Muscle layer of colon (tissue), 2 donors: ENCODE results near the gene RPUSD1.
"Not testable (repeated sequence)": the region's sequence is repeated elsewhere in the genome, so short reads cannot be mapped to it uniquely, and the experiment has no call there.

Experiments used
- H3K27ac ChIP-seq: one replicate; pipeline ENCODE4 v1.7.0; 2013; ENCODE audit warnings: low read depth, mild to moderate bottlenecking, low read length, moderate library complexity
- H3K27me3 ChIP-seq, 2 donors: one replicate each; pipeline ENCODE4 v1.7.0; 2013; ENCODE audit warnings: low read length in 2 of 2, mild to moderate bottlenecking in 2 of 2; ENCODE audit not compliant: insufficient read depth in 2 of 2, control insufficient read depth in 1 of 2
- H3K36me3 ChIP-seq: one replicate; pipeline ENCODE4 v1.7.0; 2013; ENCODE audit warnings: mild to moderate bottlenecking, low read length; ENCODE audit not compliant: insufficient read depth
- H3K4me1 ChIP-seq: one replicate; pipeline ENCODE4 v1.7.0; 2013; ENCODE audit warnings: mild to moderate bottlenecking, low read length; ENCODE audit not compliant: insufficient read depth
- H3K4me3 ChIP-seq, 2 donors: one replicate each; pipeline ENCODE4 v1.7.0; 2013; ENCODE audit warnings: low read length in 2 of 2, low read depth in 1 of 2, mild to moderate bottlenecking in 1 of 2, moderate library complexity in 1 of 2
- H3K9ac ChIP-seq: one replicate; pipeline ENCODE4 v1.7.0; 2013; ENCODE audit warnings: low read length
- H3K9me3 ChIP-seq: one replicate; pipeline ENCODE4 v1.7.0; 2013; ENCODE audit warnings: mild to moderate bottlenecking, low read length
- donor health status: abdominal sarcoma.
- donor health status: Adenocarcinoma of cecum.

Gene RPUSD1

GRCh38 chr16:778447-778846, 9.7 kb downstream of the RPUSD1 start:
- H3K4me3 ChIP-seq: no peak overlapping the region
- no peaks in the 10 kb centered on the region for H3K9me3 ChIP-seq
- H3K27me3 ChIP-seq: peaks cover 0 to 64% of the 10 kb centered on the region in 2 donors
- H3K36me3 ChIP-seq: no peaks in the 10 kb centered on the region
- no peaks in the 10 kb centered on the region for H3K4me1 ChIP-seq
- no peak overlapping the region for H3K9ac ChIP-seq
- no peak overlapping the region for H3K27ac ChIP-seq

- no peak overlapping the region for H3K27ac ChIP-seq
- no peaks in the 10 kb centered on the region for H3K4me1 ChIP-seq
- H3K9ac ChIP-seq: no peak overlapping the region
- peaks cover 0 to 58% of the 10 kb centered on the region in 2 donors for H3K27me3 ChIP-seq
- no peak overlapping the region for H3K4me3 ChIP-seq
- H3K36me3 ChIP-seq: no peaks in the 10 kb centered on the region
- no peaks in the 10 kb centered on the region for H3K9me3 ChIP-seq
Observed at GRCh38 chr16:777826-778225, 10.4 kb downstream of the RPUSD1 start.

- H3K36me3 ChIP-seq: no peaks in the 10 kb centered on the region
- H3K9me3 ChIP-seq: no peaks in the 10 kb centered on the region
- no peak overlapping the region for H3K4me3 ChIP-seq
- no peak overlapping the region for H3K27ac ChIP-seq
- peaks cover 0 to 48% of the 10 kb centered on the region in 2 donors for H3K27me3 ChIP-seq
- no peak overlapping the region for H3K9ac ChIP-seq
- no peaks in the 10 kb centered on the region for H3K4me1 ChIP-seq
Observed at GRCh38 chr16:776824-777223, 11.4 kb downstream of the RPUSD1 start.

- not testable (repeated sequence) for H3K4me3 ChIP-seq, H3K9ac ChIP-seq, H3K4me1 ChIP-seq, H3K36me3 ChIP-seq, H3K27ac ChIP-seq, H3K9me3 ChIP-seq
- peaks cover 0 to 43% of the 10 kb centered on the region in 2 donors for H3K27me3 ChIP-seq
Observed at GRCh38 chr16:776298-776697, 11.9 kb downstream of the RPUSD1 start.

- no peak overlapping the region for H3K9ac ChIP-seq
- no peak overlapping the region for H3K27ac ChIP-seq
Observed at GRCh38 chr16:775236-775796, 12.9 kb downstream of the RPUSD1 start.

GRCh38 chr16:774086-775001, 13.8 kb downstream of the RPUSD1 start:
- no peaks in the 10 kb centered on the region for H3K9me3 ChIP-seq

More at GRCh38 chr16:775236-775796, 12.9 kb downstream of the RPUSD1 start:
- Histone ChIP-seq H3K27me3 (peaks cover 0 to 41% of the 10 kb centered on the region in 2 donors), H3K4me1 (no peaks in the 10 kb centered on the region), H3K36me3 (no peaks in the 10 kb centered on the region), H3K4me3 (no peak overlapping the region), H3K9me3 (no peaks in the 10 kb centered on the region)

GRCh38 chr16:772959-773358, 15.2 kb downstream of the RPUSD1 start:
- no peak overlapping the region for H3K9ac ChIP-seq
- H3K27ac ChIP-seq: no peak overlapping the region
- H3K27me3 ChIP-seq: peaks cover 0 to 31% of the 10 kb centered on the region in 2 donors
- no peaks in the 10 kb centered on the region for H3K4me1 ChIP-seq
- H3K4me3 ChIP-seq: no peak overlapping the region
- no peaks in the 10 kb centered on the region for H3K36me3 ChIP-seq
- H3K9me3 ChIP-seq: no peaks in the 10 kb centered on the region

More at GRCh38 chr16:774086-775001, 13.8 kb downstream of the RPUSD1 start:
- Histone ChIP-seq H3K27ac (no peak overlapping the region), H3K4me1 (no peaks in the 10 kb centered on the region), H3K9ac (no peak overlapping the region), H3K36me3 (no peaks in the 10 kb centered on the region), H3K27me3 (peaks cover 0 to 38% of the 10 kb centered on the region in 2 donors), H3K4me3 (no peak overlapping the region)

GRCh38 chr16:770411-770810, 17.8 kb downstream of the RPUSD1 start:
- no peaks in the 10 kb centered on the region for H3K36me3 ChIP-seq
- H3K27ac ChIP-seq: no peak overlapping the region
- H3K4me3 ChIP-seq: no peak overlapping the region
- no peaks in the 10 kb centered on the region for H3K4me1 ChIP-seq
- peaks cover 0 to 23% of the 10 kb centered on the region in 2 donors for H3K27me3 ChIP-seq
- no peaks in the 10 kb centered on the region for H3K9me3 ChIP-seq
- no peak overlapping the region for H3K9ac ChIP-seq

GRCh38 chr16:769934-770333, 18.2 kb downstream of the RPUSD1 start:
- Histone ChIP-seq H3K4me1 (no peaks in the 10 kb centered on the region), H3K9ac (no peak overlapping the region), H3K4me3 (no peak overlapping the region), H3K36me3 (no peaks in the 10 kb centered on the region), H3K27ac (no peak overlapping the region), H3K9me3 (no peaks in the 10 kb centered on the region), H3K27me3 (peaks cover 0 to 18% of the 10 kb centered on the region in 2 donors)

- no peaks in the 10 kb centered on the region for H3K36me3 ChIP-seq
- no peak overlapping the region for H3K9ac ChIP-seq
- H3K27me3 ChIP-seq: peaks cover 0 to 12% of the 10 kb centered on the region in 2 donors
- H3K9me3 ChIP-seq: no peaks in the 10 kb centered on the region
- H3K27ac ChIP-seq: no peak overlapping the region
- H3K4me3 ChIP-seq: no peak overlapping the region
- H3K4me1 ChIP-seq: no peaks in the 10 kb centered on the region
Observed at GRCh38 chr16:769184-769784, 18.9 kb downstream of the RPUSD1 start.

- no peaks in the 10 kb centered on the region for H3K9me3 ChIP-seq
- H3K4me3 ChIP-seq: no peak overlapping the region
- no peak overlapping the region for H3K9ac ChIP-seq
- H3K4me1 ChIP-seq: no peaks in the 10 kb centered on the region
- H3K36me3 ChIP-seq: no peaks in the 10 kb centered on the region
- no peak overlapping the region for H3K27ac ChIP-seq
- peaks cover 0 to 9% of the 10 kb centered on the region in 2 donors for H3K27me3 ChIP-seq
Observed at GRCh38 chr16:768428-768827, 19.8 kb downstream of the RPUSD1 start.
